ENCODE results near the gene SUB1. TPM values are rescaled to one million over a fixed set of nuclear protein-coding genes. Genes with fewer than 3 reads are reported as not detected.

Gene SUB1
- total RNA-seq, 3 donors from 2014 or later, result 152 to 230 (median 201) TPM

DNA sequence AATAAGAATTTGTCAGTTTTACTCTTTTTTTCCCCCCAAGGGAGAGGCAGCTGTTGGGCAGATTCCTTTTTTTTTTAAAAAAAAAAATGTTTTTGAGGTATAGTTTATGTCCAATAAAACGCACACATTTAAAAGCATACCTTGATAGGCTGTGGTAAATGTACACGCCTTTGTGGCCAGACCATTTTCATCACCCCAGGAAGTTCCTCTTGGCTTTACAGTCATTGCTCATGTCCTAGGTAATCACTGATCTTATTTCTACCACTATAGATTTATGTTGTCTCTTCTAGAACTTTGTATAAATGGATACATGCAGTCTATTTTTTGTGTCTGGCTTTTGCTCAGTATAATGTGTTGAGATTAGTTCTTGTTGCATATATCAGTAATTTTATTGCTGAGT lies 9.8 kb downstream of the SUB1 start:
- H3K27me3 ChIP-seq, result no peaks in the 10 kb centered on the region
- H3K9me3 ChIP-seq, result no peaks in the 10 kb centered on the region
- no peaks in the 10 kb centered on the region for H3K4me1 ChIP-seq
- no peaks in the 10 kb centered on the region for H3K36me3 ChIP-seq
- no peak for DNase-seq (ENCODE audit: low spot score in 2 of 2)
- TF ChIP-seq POLR2A (IDR thresholded peaks at IDR 0.05), result no peak
- TF ChIP-seq POLR2AphosphoS5 (IDR thresholded peaks at IDR 0.05), result no peak
- TF ChIP-seq, protein P1, sequence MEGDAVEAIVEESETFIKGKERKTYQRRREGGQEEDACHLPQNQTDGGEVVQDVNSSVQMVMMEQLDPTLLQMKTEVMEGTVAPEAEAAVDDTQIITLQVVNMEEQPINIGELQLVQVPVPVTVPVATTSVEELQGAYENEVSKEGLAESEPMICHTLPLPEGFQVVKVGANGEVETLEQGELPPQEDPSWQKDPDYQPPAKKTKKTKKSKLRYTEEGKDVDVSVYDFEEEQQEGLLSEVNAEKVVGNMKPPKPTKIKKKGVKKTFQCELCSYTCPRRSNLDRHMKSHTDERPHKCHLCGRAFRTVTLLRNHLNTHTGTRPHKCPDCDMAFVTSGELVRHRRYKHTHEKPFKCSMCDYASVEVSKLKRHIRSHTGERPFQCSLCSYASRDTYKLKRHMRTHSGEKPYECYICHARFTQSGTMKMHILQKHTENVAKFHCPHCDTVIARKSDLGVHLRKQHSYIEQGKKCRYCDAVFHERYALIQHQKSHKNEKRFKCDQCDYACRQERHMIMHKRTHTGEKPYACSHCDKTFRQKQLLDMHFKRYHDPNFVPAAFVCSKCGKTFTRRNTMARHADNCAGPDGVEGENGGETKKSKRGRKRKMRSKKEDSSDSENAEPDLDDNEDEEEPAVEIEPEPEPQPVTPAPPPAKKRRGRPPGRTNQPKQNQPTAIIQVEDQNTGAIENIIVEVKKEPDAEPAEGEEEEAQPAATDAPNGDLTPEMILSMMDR (IDR thresholded peaks at IDR 0.05), result no peak
- H3K27ac ChIP-seq, result no peak overlapping the region
- intact Hi-C loops (cut with DNase I; ENCODE audit: low total_unique reads), result no loop called here
- H3K4me3 ChIP-seq, result no peak overlapping the region

DNA sequence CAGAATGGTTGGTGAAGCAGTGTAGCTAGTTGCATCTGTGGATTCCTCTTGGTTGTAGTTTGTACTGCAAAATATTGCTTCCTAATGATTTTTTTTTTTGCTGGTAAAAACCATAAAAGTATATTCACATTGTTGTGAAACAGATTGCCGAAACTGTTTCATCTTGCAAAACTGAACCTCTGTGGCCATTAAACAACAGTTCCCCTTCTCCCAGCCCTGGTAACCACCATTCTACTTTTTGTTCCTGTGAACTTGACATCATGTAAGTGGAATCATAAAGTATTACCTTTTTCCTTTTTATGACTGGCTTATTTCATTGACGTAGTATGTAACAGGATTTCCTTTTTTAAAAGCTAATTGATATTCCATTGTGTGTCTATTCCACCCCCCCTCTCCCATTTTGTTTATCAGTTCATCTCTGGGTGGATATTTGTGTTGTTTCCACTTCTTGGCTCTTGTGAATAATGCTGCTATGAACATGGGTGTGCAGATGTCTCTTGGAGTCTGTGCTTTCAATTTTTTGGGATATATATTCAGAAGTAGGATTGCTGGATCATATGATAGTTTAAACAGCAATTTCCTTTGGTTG lies 11.8 kb downstream of the SUB1 start:
- Histone ChIP-seq H3K27ac (no peak overlapping the region), H3K27me3 (no peaks in the 10 kb centered on the region), H3K4me1 (no peaks in the 10 kb centered on the region), H3K36me3 (no peaks in the 10 kb centered on the region), H3K9me3 (no peaks in the 10 kb centered on the region), H3K4me3 (no peak overlapping the region)
- DNase-seq (ENCODE audit: low spot score in 2 of 2), result no peak
- intact Hi-C loops (cut with DNase I; ENCODE audit: low total_unique reads), result no loop called here
- TF ChIP-seq, protein P1 (IDR thresholded peaks at IDR 0.05), result no peak
- TF ChIP-seq POLR2AphosphoS5 (IDR thresholded peaks at IDR 0.05), result no peak
- no peak for TF ChIP-seq POLR2A (IDR thresholded peaks at IDR 0.05)

- Histone ChIP-seq H3K4me3 (no peak overlapping the region), H3K4me1 (no peaks in the 10 kb centered on the region), H3K36me3 (no peaks in the 10 kb centered on the region), H3K9me3 (no peaks in the 10 kb centered on the region), H3K27ac (no peak overlapping the region), H3K27me3 (no peaks in the 10 kb centered on the region)
- TF ChIP-seq POLR2AphosphoS5 (IDR thresholded peaks at IDR 0.05) (no peak), POLR2A (IDR thresholded peaks at IDR 0.05) (no peak)
- TF ChIP-seq, protein P1 (IDR thresholded peaks at IDR 0.05), result no peak
- DNase-seq (ENCODE audit: low spot score in 2 of 2), result no peak
- intact Hi-C loops (cut with DNase I; ENCODE audit: low total_unique reads), result no loop called here
These were observed 13.0 kb downstream of the SUB1 start for GRCh38 chr5:32598260-32598937.

- H3K9me3 ChIP-seq, result no peaks in the 10 kb centered on the region
- H3K4me3 ChIP-seq, result no peak overlapping the region
- intact Hi-C loops (cut with DNase I; ENCODE audit: low total_unique reads), result no loop called here
- TF ChIP-seq POLR2A (IDR thresholded peaks at IDR 0.05) (no peak), POLR2AphosphoS5 (IDR thresholded peaks at IDR 0.05) (no peak)
- TF ChIP-seq, protein P1 (IDR thresholded peaks at IDR 0.05), result no peak
- H3K4me1 ChIP-seq, result no peaks in the 10 kb centered on the region
- DNase-seq (ENCODE audit: low spot score in 2 of 2), result no peak
- no peaks in the 10 kb centered on the region for H3K36me3 ChIP-seq
- no peak overlapping the region for H3K27ac ChIP-seq
- H3K27me3 ChIP-seq, result no peaks in the 10 kb centered on the region
These were observed 13.7 kb downstream of the SUB1 start for GRCh38 chr5:32598997-32599549.

GRCh38 chr5:32600054-32600622 lies 14.8 kb downstream of the SUB1 start:
- no peaks in the 10 kb centered on the region for H3K36me3 ChIP-seq
- TF ChIP-seq, protein P1 (IDR thresholded peaks at IDR 0.05), result no peak
- no peak for TF ChIP-seq POLR2AphosphoS5 (IDR thresholded peaks at IDR 0.05)
- no peak for TF ChIP-seq POLR2A (IDR thresholded peaks at IDR 0.05)
- intact Hi-C loops (cut with DNase I; ENCODE audit: low total_unique reads), result no loop called here
- no peaks in the 10 kb centered on the region for H3K27me3 ChIP-seq
- no peak overlapping the region for H3K27ac ChIP-seq
- no peaks in the 10 kb centered on the region for H3K4me1 ChIP-seq
- no peak overlapping the region for H3K4me3 ChIP-seq
- no peak for DNase-seq (ENCODE audit: low spot score in 2 of 2)
- no peaks in the 10 kb centered on the region for H3K9me3 ChIP-seq
